SK-N-SH (cell line): ENCODE data around the gene IRF2BP2. TPM values are rescaled to one million over a fixed set of nuclear protein-coding genes. Genes with fewer than 3 reads are reported as not detected.
A peak's percentile ranks its signal among the peaks of the same experiment; 100 is the strongest.

Source experiments
- CTCF ChIA-PET: fragments of 300-600, 350-600 bp; formaldehyde crosslinking; extraction: SDS; loops from one replicate; lab custom pipeline; 2021; lab: Yijun Ruan, JAX
- POLR2A ChIA-PET: fragments of 350-600 bp; sonication (Branson Sonifier 250); formaldehyde crosslinking; extraction: SDS; loops from one replicate; lab custom pipeline; 2020; ENCODE audit warnings: antibody characterized with exemption, inconsistent platforms; lab: Yijun Ruan, JAX
- DNase-seq: peaks from one replicate; pipeline ENCODE4 v3.0.0; 2012
- H2AFZ ChIP-seq: fragments of 200-600 bp; sonication (generic); 2 replicates; pipeline ENCODE4 v1.8.1; 2016; ENCODE audit warnings: antibody characterized with exemption, mild to moderate bottlenecking, low read depth
- H3F3A ChIP-seq: fragments of 200-600 bp; sonication (generic); replicated peaks from 2 replicates; pipeline ENCODE3; 2016; ENCODE audit warnings: antibody characterized with exemption, mild to moderate bottlenecking; ENCODE audit not compliant: insufficient read depth
- H3K27ac ChIP-seq, 2 experiments: fragments of 200-500 bp in 1 of 2; fragments of 200-600 bp in 1 of 2; sonication (Bioruptor generic) in 1 of 2; sonication (generic), shearing (Covaris generic) in 1 of 2; 2 replicates each; pipeline versions ENCODE4 v1.5.1 to v1.6.1; 2014 to 2016; ENCODE audit warnings: low read depth in 2 of 2, inconsistent platforms in 1 of 2, low read length in 1 of 2, mild to moderate bottlenecking in 1 of 2, mixed read lengths in 1 of 2
- H3K27me3 ChIP-seq: fragments of 200-600 bp; sonication (generic), shearing (Covaris generic); 2 replicates; pipeline ENCODE4 v1.6.1; 2016; ENCODE audit warnings: mixed run types; ENCODE audit not compliant: insufficient read depth
- H3K36me3 ChIP-seq, 2 experiments: fragments of 200-500 bp in 1 of 2; fragments of 200-600 bp in 1 of 2; sonication (Bioruptor generic) in 1 of 2; sonication (generic) in 1 of 2; replicated peaks in 1 of 2; 2 replicates each; pipeline versions ENCODE3 to v1.5.1; 2014 to 2016; ENCODE audit warnings: low read length in 1 of 2, mild to moderate bottlenecking in 1 of 2; ENCODE audit not compliant: insufficient read depth in 2 of 2, control insufficient read depth in 1 of 2
- H3K4me1 ChIP-seq, 2 experiments: fragments of 200-500 bp in 1 of 2; fragments of 200-600 bp in 1 of 2; sonication (Bioruptor generic) in 1 of 2; sonication (generic), shearing (Covaris generic) in 1 of 2; 2 replicates each; pipeline versions ENCODE4 v1.5.1 to v1.6.1; 2014 to 2016; ENCODE audit warnings: low read depth in 1 of 2, low read length in 1 of 2, mixed run types in 1 of 2; ENCODE audit not compliant: insufficient read depth in 2 of 2, control insufficient read depth in 1 of 2
- H3K4me2 ChIP-seq: fragments of 200-600 bp; sonication (generic), shearing (Covaris generic); 2 replicates; pipeline ENCODE4 v1.6.1; 2017; ENCODE audit warnings: mixed run types
- H3K4me3 ChIP-seq, 2 experiments: fragments of 200-500 bp in 1 of 2; fragments of 200-600 bp in 1 of 2; sonication (Bioruptor generic) in 1 of 2; sonication (generic), shearing (Covaris generic) in 1 of 2; 2 replicates each; pipeline versions ENCODE4 v1.5.1 to v1.8.1; 2014 to 2016; ENCODE audit warnings: low read depth in 2 of 2, inconsistent platforms in 1 of 2, low read length in 1 of 2, mild to moderate bottlenecking in 1 of 2, mixed read lengths in 1 of 2, moderate library complexity in 1 of 2
- H3K79me2 ChIP-seq: fragments of 200-600 bp; sonication (generic); 2 replicates; pipeline ENCODE4 v1.8.1; 2017; ENCODE audit warnings: mild to moderate bottlenecking; ENCODE audit not compliant: insufficient read depth
- H3K9ac ChIP-seq: fragments of 200-600 bp; sonication (generic); 2 replicates; pipeline ENCODE4 v1.6.1; 2017; ENCODE audit warnings: mixed run types
- H3K9me2 ChIP-seq: fragments of 200-600 bp; sonication (generic); 2 replicates; pipeline ENCODE4 v1.6.1; 2017; ENCODE audit warnings: mixed run types
- H3K9me3 ChIP-seq: fragments of 200-600 bp; sonication (generic); 2 replicates; pipeline ENCODE4 v1.6.1; 2017; ENCODE audit warnings: mixed run types, mild to moderate bottlenecking, moderate library complexity
- H4K20me1 ChIP-seq: fragments of 200-600 bp; sonication (generic); 2 replicates; pipeline ENCODE4 v1.6.1; 2017; ENCODE audit warnings: mild to moderate bottlenecking, mixed run types; ENCODE audit not compliant: insufficient read depth
- CHD2 ChIP-seq: fragments of 150-350 bp; IDR thresholded peaks from 2 replicates; pipeline ENCODE4 v1.6.1; 2018; ENCODE audit warnings: low read length; ENCODE audit not compliant: partially characterized antibody
- ELF1 ChIP-seq: IDR thresholded peaks from 2 replicates; pipeline ENCODE4 v1.4.0; 2012
- FOSL2 ChIP-seq: IDR thresholded peaks from 2 replicates; pipeline ENCODE4 v1.4.0; 2012; ENCODE audit warnings: low read depth, mild to moderate bottlenecking, moderate library complexity, borderline replicate concordance
- FOXJ3 ChIP-seq: sonication (generic); formaldehyde crosslinking; IDR thresholded peaks from 2 replicates; pipeline ENCODE4 v1.5.1; 2020; ENCODE audit warnings: mild to moderate bottlenecking, missing genetic modification reagents
- GABPA ChIP-seq: IDR thresholded peaks from 2 replicates; pipeline ENCODE4 v1.4.0; 2012; ENCODE audit warnings: low read depth, mild to moderate bottlenecking
- JUND ChIP-seq: IDR thresholded peaks from 2 replicates; pipeline ENCODE4 v1.4.0; 2012
- MEF2A ChIP-seq: IDR thresholded peaks from 2 replicates; pipeline ENCODE4 v1.4.0; 2012; ENCODE audit warnings: low read depth, borderline replicate concordance
- POLR2AphosphoS5 ChIP-seq: IDR thresholded peaks from 2 replicates; pipeline ENCODE4 v1.6.1; 2012; ENCODE audit warnings: low read depth, low read length
- RXRA ChIP-seq: IDR thresholded peaks from 2 replicates; pipeline ENCODE4 v1.4.0; 2012; ENCODE audit warnings: low read depth, mild to moderate bottlenecking, borderline replicate concordance
- SIN3A ChIP-seq: IDR thresholded peaks from 2 replicates; pipeline ENCODE4 v1.6.1; 2012; ENCODE audit warnings: low read depth, mild to moderate bottlenecking, low read length, moderate library complexity, borderline replicate concordance
- TAF1 ChIP-seq: IDR thresholded peaks from 2 replicates; pipeline ENCODE4 v1.6.1; 2012; ENCODE audit warnings: low read depth, mild to moderate bottlenecking, low read length, moderate library complexity, borderline replicate concordance
- TCF12 ChIP-seq: IDR thresholded peaks from 2 replicates; pipeline ENCODE4 v1.4.0; 2012
- WGBS: methylation state at CpG from one replicate; pipeline ENCODE4 v1.1.6; 2017; ENCODE audit warnings: low lambda C conversion rate; 5-methylcytosine and 5-hydroxymethylcytosine counted together
- polyA plus RNA-seq, 3 experiments: library from polyadenylated mRNA; depleted of rRNA; stranded (reverse); fragments of >200 nt; gene quantifications; 2 replicates each; pipeline ENCODE4 v1.2.3, GENCODE V29; 2012
- TF ChIP-seq, protein P1 (sequence below): IDR thresholded peaks from 2 replicates; pipeline ENCODE4 v1.6.1; 2012; ENCODE audit warnings: mild to moderate bottlenecking, low read depth, low read length, moderate library complexity
- TF ChIP-seq, protein P2 (sequence below): fragments of 200-600 bp; sonication (generic); IDR thresholded peaks from 2 replicates; pipeline ENCODE4 v1.6.1; 2017; ENCODE audit warnings: antibody characterized with exemption, mild to moderate bottlenecking, moderate library complexity
- TF ChIP-seq, protein P3 (sequence below): IDR thresholded peaks from 2 replicates; pipeline ENCODE4; 2012
- TF ChIP-seq, protein P4 (sequence below): IDR thresholded peaks from 2 replicates; pipeline ENCODE4 v1.4.0; 2012; ENCODE audit warnings: low read depth
- TF ChIP-seq, protein P5 (sequence below): fragments of 150-350 bp; IDR thresholded peaks from 2 replicates; pipeline ENCODE4 v1.6.1; 2016; ENCODE audit warnings: mild to moderate bottlenecking, low read depth, low read length

The IRF2BP2 gene
- polyA plus RNA-seq, 1 of the 3 experiments (the other 2 are of a cell fraction) = 73.9 TPM

- DNase-seq = no peak
- H3F3A ChIP-seq = peaks cover 3% of the 10 kb centered on the region
- no peaks in the 10 kb centered on the region for H3K36me3 ChIP-seq
- no peaks in the 10 kb centered on the region for H4K20me1 ChIP-seq
- H3K9me3 ChIP-seq = no peaks in the 10 kb centered on the region
- no peak overlapping the region for H3K4me3 ChIP-seq
- ChIA-PET POLR2A (interaction anchor here (0.5 to 3.0 kb wide), 4 partner anchors 13 to 187 kb away, joined by 3 to 13 read pairs (median 4); partner anchors contain the start of gene COA6), CTCF (interaction anchor here (0.8 to 2.3 kb wide), 7 partner anchors 9 to 61 kb away, joined by 3 to 10 read pairs (median 6); no protein-coding TSS in a partner anchor)
- H3K27me3 ChIP-seq = no peaks in the 10 kb centered on the region
- peak overlapping the region in 1 of 2 experiments; percentile 91; a peak in 2 of 4 replicates for H3K27ac ChIP-seq
- no peak overlapping the region for H3K9ac ChIP-seq
- 86% methylated on average over 10 of the region's 14 CpGs for WGBS
- H3K4me2 ChIP-seq = no peak overlapping the region
- H3K9me2 ChIP-seq = no peaks in the 10 kb centered on the region
- TF ChIP-seq TCF12 (no peak), POLR2AphosphoS5 (no peak), ELF1 (no peak), GABPA (no peak), RXRA (no peak)
- TF ChIP-seq, protein P1, sequence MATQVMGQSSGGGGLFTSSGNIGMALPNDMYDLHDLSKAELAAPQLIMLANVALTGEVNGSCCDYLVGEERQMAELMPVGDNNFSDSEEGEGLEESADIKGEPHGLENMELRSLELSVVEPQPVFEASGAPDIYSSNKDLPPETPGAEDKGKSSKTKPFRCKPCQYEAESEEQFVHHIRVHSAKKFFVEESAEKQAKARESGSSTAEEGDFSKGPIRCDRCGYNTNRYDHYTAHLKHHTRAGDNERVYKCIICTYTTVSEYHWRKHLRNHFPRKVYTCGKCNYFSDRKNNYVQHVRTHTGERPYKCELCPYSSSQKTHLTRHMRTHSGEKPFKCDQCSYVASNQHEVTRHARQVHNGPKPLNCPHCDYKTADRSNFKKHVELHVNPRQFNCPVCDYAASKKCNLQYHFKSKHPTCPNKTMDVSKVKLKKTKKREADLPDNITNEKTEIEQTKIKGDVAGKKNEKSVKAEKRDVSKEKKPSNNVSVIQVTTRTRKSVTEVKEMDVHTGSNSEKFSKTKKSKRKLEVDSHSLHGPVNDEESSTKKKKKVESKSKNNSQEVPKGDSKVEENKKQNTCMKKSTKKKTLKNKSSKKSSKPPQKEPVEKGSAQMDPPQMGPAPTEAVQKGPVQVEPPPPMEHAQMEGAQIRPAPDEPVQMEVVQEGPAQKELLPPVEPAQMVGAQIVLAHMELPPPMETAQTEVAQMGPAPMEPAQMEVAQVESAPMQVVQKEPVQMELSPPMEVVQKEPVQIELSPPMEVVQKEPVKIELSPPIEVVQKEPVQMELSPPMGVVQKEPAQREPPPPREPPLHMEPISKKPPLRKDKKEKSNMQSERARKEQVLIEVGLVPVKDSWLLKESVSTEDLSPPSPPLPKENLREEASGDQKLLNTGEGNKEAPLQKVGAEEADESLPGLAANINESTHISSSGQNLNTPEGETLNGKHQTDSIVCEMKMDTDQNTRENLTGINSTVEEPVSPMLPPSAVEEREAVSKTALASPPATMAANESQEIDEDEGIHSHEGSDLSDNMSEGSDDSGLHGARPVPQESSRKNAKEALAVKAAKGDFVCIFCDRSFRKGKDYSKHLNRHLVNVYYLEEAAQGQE = no peak
- TF ChIP-seq, protein P2, sequence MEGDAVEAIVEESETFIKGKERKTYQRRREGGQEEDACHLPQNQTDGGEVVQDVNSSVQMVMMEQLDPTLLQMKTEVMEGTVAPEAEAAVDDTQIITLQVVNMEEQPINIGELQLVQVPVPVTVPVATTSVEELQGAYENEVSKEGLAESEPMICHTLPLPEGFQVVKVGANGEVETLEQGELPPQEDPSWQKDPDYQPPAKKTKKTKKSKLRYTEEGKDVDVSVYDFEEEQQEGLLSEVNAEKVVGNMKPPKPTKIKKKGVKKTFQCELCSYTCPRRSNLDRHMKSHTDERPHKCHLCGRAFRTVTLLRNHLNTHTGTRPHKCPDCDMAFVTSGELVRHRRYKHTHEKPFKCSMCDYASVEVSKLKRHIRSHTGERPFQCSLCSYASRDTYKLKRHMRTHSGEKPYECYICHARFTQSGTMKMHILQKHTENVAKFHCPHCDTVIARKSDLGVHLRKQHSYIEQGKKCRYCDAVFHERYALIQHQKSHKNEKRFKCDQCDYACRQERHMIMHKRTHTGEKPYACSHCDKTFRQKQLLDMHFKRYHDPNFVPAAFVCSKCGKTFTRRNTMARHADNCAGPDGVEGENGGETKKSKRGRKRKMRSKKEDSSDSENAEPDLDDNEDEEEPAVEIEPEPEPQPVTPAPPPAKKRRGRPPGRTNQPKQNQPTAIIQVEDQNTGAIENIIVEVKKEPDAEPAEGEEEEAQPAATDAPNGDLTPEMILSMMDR = no peak
- H3K4me1 ChIP-seq = peaks cover 9 to 52% of the 10 kb centered on the region in 2 experiments; a peak in 3 of 4 replicates
- H3K79me2 ChIP-seq = no peaks in the 10 kb centered on the region; the same call in 1 of the 2 replicates
- H2AFZ ChIP-seq = no peak overlapping the region
These were observed 49.9 kb downstream of the IRF2BP2 start for GRCh38 chr1:234559902-234560676.

DNA sequence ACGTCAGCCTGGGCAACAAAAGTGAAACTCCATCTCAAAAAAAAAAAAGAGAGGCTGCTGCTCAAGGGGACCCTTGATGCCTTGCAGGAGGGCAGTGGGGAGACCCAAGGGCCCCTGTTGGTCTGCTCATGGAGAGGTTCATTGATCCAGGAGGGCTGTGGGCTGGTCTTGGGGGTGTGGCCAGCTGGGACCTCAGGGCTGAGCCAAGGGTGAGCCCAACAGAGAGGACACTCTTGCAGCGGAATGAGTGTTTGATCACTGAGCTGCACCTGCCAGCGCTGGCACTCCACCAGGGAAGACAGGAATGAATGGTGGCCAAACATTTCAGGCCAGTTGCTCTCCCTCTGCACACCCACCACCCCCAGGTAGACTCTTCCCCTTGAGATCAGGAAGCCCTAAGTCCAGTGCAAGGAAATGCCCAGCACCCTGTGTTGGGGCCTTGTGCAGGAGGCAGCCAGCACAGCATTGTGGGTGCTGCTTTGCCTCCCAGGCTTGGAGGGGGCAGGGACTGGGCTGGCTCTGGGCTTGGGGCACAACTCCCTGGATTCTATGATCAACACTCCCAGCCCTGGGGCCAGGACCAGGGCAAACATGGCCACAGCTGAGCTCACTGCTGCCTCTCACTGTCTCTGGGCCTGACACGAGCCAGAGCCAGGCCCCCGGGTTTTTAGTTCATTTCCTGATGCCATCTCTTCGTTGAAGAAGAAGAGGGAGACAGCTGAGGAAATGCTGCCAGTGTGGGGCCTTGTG lies 50.7 kb downstream of the IRF2BP2 start:
- Histone ChIP-seq H3F3A (peaks cover 5% of the 10 kb centered on the region), H3K9ac (no peak overlapping the region), H3K9me3 (no peaks in the 10 kb centered on the region), H3K4me3 (no peak overlapping the region), H2AFZ (no peak overlapping the region), H4K20me1 (no peaks in the 10 kb centered on the region), H3K9me2 (no peaks in the 10 kb centered on the region), H3K36me3 (no peaks in the 10 kb centered on the region), H3K4me2 (no peak overlapping the region), H3K27ac (peak overlapping the region in 1 of 2 experiments; percentile 91; a peak in 2 of 4 replicates), H3K79me2 (no peaks in the 10 kb centered on the region; the same call in 1 of the 2 replicates), H3K27me3 (no peaks in the 10 kb centered on the region), H3K4me1 (peaks cover 6 to 54% of the 10 kb centered on the region in 2 experiments; a peak in 3 of 4 replicates)
- no peak for DNase-seq
- 100% methylated on average over 3 of the region's 6 CpGs for WGBS
- ChIA-PET POLR2A (interaction anchor here (0.7 to 3.0 kb wide), 4 partner anchors 12 to 186 kb away, joined by 3 to 13 read pairs (median 3); partner anchors contain the start of gene COA6), CTCF (interaction anchor here (1.2 to 2.0 kb wide), 3 partner anchors 13 to 60 kb away, joined by 4 to 6 read pairs (median 6); no protein-coding TSS in a partner anchor)
- TF ChIP-seq MEF2A (no peak), FOSL2 (no peak), RXRA (no peak), SIN3A (no peak), TAF1 (no peak), CHD2 (no peak), FOXJ3 (CRISPR knock-in tag) (no peak), JUND (no peak)
- TF ChIP-seq, protein P3, sequence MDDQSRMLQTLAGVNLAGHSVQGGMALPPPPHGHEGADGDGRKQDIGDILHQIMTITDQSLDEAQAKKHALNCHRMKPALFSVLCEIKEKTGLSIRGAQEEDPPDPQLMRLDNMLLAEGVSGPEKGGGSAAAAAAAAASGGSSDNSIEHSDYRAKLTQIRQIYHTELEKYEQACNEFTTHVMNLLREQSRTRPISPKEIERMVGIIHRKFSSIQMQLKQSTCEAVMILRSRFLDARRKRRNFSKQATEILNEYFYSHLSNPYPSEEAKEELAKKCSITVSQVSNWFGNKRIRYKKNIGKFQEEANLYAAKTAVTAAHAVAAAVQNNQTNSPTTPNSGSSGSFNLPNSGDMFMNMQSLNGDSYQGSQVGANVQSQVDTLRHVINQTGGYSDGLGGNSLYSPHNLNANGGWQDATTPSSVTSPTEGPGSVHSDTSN = no peak
- TF ChIP-seq, protein P4, sequence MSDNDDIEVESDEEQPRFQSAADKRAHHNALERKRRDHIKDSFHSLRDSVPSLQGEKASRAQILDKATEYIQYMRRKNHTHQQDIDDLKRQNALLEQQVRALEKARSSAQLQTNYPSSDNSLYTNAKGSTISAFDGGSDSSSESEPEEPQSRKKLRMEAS = no peak
- TF ChIP-seq, protein P5, sequence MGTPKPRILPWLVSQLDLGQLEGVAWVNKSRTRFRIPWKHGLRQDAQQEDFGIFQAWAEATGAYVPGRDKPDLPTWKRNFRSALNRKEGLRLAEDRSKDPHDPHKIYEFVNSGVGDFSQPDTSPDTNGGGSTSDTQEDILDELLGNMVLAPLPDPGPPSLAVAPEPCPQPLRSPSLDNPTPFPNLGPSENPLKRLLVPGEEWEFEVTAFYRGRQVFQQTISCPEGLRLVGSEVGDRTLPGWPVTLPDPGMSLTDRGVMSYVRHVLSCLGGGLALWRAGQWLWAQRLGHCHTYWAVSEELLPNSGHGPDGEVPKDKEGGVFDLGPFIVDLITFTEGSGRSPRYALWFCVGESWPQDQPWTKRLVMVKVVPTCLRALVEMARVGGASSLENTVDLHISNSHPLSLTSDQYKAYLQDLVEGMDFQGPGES = no peak
